Neural cell (in vitro differentiated cells): ENCODE results near the gene RTN4RL1. TPM values are rescaled to one million over a fixed set of nuclear protein-coding genes. Genes with fewer than 3 reads are reported as not detected.
A peak's percentile ranks its signal among the peaks of the same experiment; 100 is the strongest.

ENCODE experiments used
- H2AFZ ChIP-seq: fragments of 200-600, 300-800 bp; sonication (generic), shearing (Covaris generic); 2 replicates; pipeline ENCODE4 v1.6.0; 2014; ENCODE audit warnings: low read depth, mild to moderate bottlenecking, antibody characterized with exemption, low read length, moderate library complexity
- H3F3A ChIP-seq: fragments of 200-600 bp; shearing (Covaris generic); 2 replicates; pipeline ENCODE4 v1.6.1; 2016; ENCODE audit warnings: mild to moderate bottlenecking, moderate library complexity, mixed read lengths, antibody characterized with exemption, low read length; ENCODE audit not compliant: insufficient read depth, poor library complexity, severe bottlenecking
- H3K27ac ChIP-seq: fragments of 200-600, 300-800 bp; sonication (generic), shearing (Covaris generic); 2 replicates; pipeline ENCODE4 v1.5.1; 2014; ENCODE audit warnings: mild to moderate bottlenecking, low read length, moderate library complexity
- H3K27me3 ChIP-seq: fragments of 300-800, 200-600 bp; sonication (generic), shearing (Covaris generic); 2 replicates; pipeline ENCODE4 v1.6.0; 2014; ENCODE audit warnings: mild to moderate bottlenecking, low read depth, low read length, moderate library complexity; ENCODE audit not compliant: insufficient read depth
- H3K36me3 ChIP-seq: fragments of 300-800, 200-600 bp; sonication (generic), shearing (Covaris generic); 2 replicates; pipeline ENCODE4 v1.5.1; 2014; ENCODE audit warnings: mild to moderate bottlenecking, antibody characterized with exemption, low read length, moderate library complexity; ENCODE audit not compliant: insufficient read depth
- H3K4me2 ChIP-seq: fragments of 300-800, 200-600 bp; sonication (generic), shearing (Covaris generic); 2 replicates; pipeline ENCODE4 v1.6.0; 2014; ENCODE audit warnings: mild to moderate bottlenecking, low read length
- H3K4me3 ChIP-seq: fragments of 300-800, 200-600 bp; sonication (generic), shearing (Covaris generic); 2 replicates; pipeline ENCODE4 v1.5.1; 2014; ENCODE audit warnings: mild to moderate bottlenecking, low read length, moderate library complexity
- H3K79me2 ChIP-seq: fragments of 200-600 bp; shearing (Covaris generic); replicated peaks from 2 replicates; pipeline ENCODE4 v1.6.0; 2014; ENCODE audit warnings: mild to moderate bottlenecking, low read length, moderate library complexity; ENCODE audit not compliant: insufficient read depth
- H3K9ac ChIP-seq: fragments of 300-800, 200-600 bp; sonication (generic), shearing (Covaris generic); 2 replicates; pipeline ENCODE4 v1.6.1; 2016; ENCODE audit warnings: mild to moderate bottlenecking, low read length, mixed read lengths
- H3K9me2 ChIP-seq: fragments of 200-600 bp; shearing (Covaris generic); 2 replicates; pipeline ENCODE4 v1.6.1; 2016; ENCODE audit warnings: mild to moderate bottlenecking, low read length, mixed read lengths; ENCODE audit not compliant: insufficient read depth
- H3K9me3 ChIP-seq: fragments of 200-600, 300-800 bp; sonication (generic), shearing (Covaris generic); 2 replicates; pipeline ENCODE4 v1.6.1; 2016; ENCODE audit warnings: mild to moderate bottlenecking, mixed run types, low read length, moderate library complexity, mixed read lengths
- H4K20me1 ChIP-seq: fragments of 200-600 bp; shearing (Covaris generic); 2 replicates; pipeline ENCODE4 v1.6.1; 2016; ENCODE audit warnings: mild to moderate bottlenecking, mixed run types; ENCODE audit not compliant: insufficient read depth
- CTCF ChIP-seq: fragments of 450-650 bp; IDR thresholded peaks from 2 replicates; pipeline ENCODE4 v1.5.1; 2014; ENCODE audit warnings: antibody characterized with exemption, mild to moderate bottlenecking, moderate library complexity; ENCODE audit not compliant: poor library complexity, severe bottlenecking
- EP300 ChIP-seq: fragments of 450-650 bp; conservative IDR thresholded peaks from 2 replicates; pipeline ENCODE4 v1.6.1; 2014; ENCODE audit warnings: antibody characterized with exemption, mild to moderate bottlenecking, moderate library complexity; ENCODE audit not compliant: poor library complexity, severe bottlenecking
- EZH2 ChIP-seq: fragments of 200-600, 300-800 bp; shearing (Covaris generic), sonication (generic); IDR thresholded peaks from 2 replicates; pipeline ENCODE4 v1.6.1; 2014; ENCODE audit warnings: antibody characterized with exemption, low read length, borderline replicate concordance, mild to moderate bottlenecking; ENCODE audit not compliant: insufficient read depth, poor library complexity, severe bottlenecking
- MXI1 ChIP-seq: fragments of 450-650 bp; conservative IDR thresholded peaks from 2 replicates; pipeline ENCODE4 v1.6.1; 2014; ENCODE audit warnings: antibody characterized with exemption, mild to moderate bottlenecking; ENCODE audit not compliant: poor library complexity, severe bottlenecking
- POLR2AphosphoS5 ChIP-seq: IDR thresholded peaks from 2 replicates; pipeline ENCODE4 v1.6.1; 2012
- RAD21 ChIP-seq: fragments of 450-650 bp; conservative IDR thresholded peaks from 2 replicates; pipeline ENCODE4 v1.6.1; 2014; ENCODE audit warnings: antibody characterized with exemption, mild to moderate bottlenecking, moderate library complexity
- REST ChIP-seq: IDR thresholded peaks from 2 replicates; pipeline ENCODE4 v1.6.1; 2012; ENCODE audit warnings: borderline replicate concordance
- SMC3 ChIP-seq: fragments of 450-650 bp; conservative IDR thresholded peaks from 2 replicates; pipeline ENCODE4 v1.6.1; 2014; ENCODE audit warnings: antibody characterized with exemption, mild to moderate bottlenecking, moderate library complexity; ENCODE audit not compliant: poor library complexity
- TAF1 ChIP-seq: IDR thresholded peaks from 2 replicates; pipeline ENCODE4 v1.6.1; 2012; ENCODE audit warnings: low read depth
- polyA plus RNA-seq: library from polyadenylated mRNA; depleted of rRNA; stranded (reverse); fragments of >200 nt; gene quantifications from 2 replicates; pipeline ENCODE4 v1.2.3, GENCODE V29; 2014

RTN4RL1 gene
- polyA plus RNA-seq, 1 donor from 2014 or later: 8.1 TPM

- Histone ChIP-seq H3K4me2 (no peak overlapping the region), H3K79me2 (peaks cover 3% of the 10 kb centered on the region), H3K9ac (peak overlapping the region; percentile 67), H4K20me1 (no peaks in the 10 kb centered on the region), H3K27ac (no peak overlapping the region), H3K9me3 (no peaks in the 10 kb centered on the region), H3F3A (no peaks in the 10 kb centered on the region), H3K9me2 (no peaks in the 10 kb centered on the region), H3K4me3 (no peak overlapping the region), H3K27me3 (peaks cover 48% of the 10 kb centered on the region), H2AFZ (no peak overlapping the region), H3K36me3 (no peaks in the 10 kb centered on the region)
- TF ChIP-seq POLR2AphosphoS5 (no peak), RAD21 (no peak), EZH2 (no peak), SMC3 (no peak), CTCF (no peak)
Observed at GRCh38 chr17:2051933-2052559, 26.9 kb upstream of the RTN4RL1 start.

GRCh38 chr17:2051061-2051932, 26.2 kb upstream of the RTN4RL1 start:
- TF ChIP-seq POLR2AphosphoS5: no peak
- TF ChIP-seq MXI1: no peak
- TF ChIP-seq EP300: no peak
- no peak for TF ChIP-seq REST
- no peak for TF ChIP-seq RAD21
- TF ChIP-seq SMC3: no peak
- TF ChIP-seq CTCF: no peak
- no peak for TF ChIP-seq EZH2
- no peak for TF ChIP-seq TAF1
- H3F3A ChIP-seq: no peaks in the 10 kb centered on the region
- no peak overlapping the region for H3K27ac ChIP-seq
- H3K36me3 ChIP-seq: no peaks in the 10 kb centered on the region
- H3K9me3 ChIP-seq: no peaks in the 10 kb centered on the region
- peak overlapping the region; percentile 68 for H3K4me3 ChIP-seq
- no peak overlapping the region for H2AFZ ChIP-seq
- H3K9me2 ChIP-seq: no peaks in the 10 kb centered on the region
- H4K20me1 ChIP-seq: no peaks in the 10 kb centered on the region
- H3K4me2 ChIP-seq: no peak overlapping the region
- H3K9ac ChIP-seq: peak overlapping the region; percentile 67
- peaks cover 3% of the 10 kb centered on the region for H3K79me2 ChIP-seq
- H3K27me3 ChIP-seq: peaks cover 42% of the 10 kb centered on the region
